KMS-11 (cell line): Measurements from ENCODE around the gene SPHK1.

Experiments used
- H2AFZ ChIP-seq: fragments of 200-600 bp; sonication (generic); 2 replicates; pipeline ENCODE4 v1.6.1; 2016; ENCODE audit warnings: antibody characterized with exemption, mixed run types, low read depth
- H3K27ac ChIP-seq: fragments of 200-600 bp; sonication (generic); 2 replicates; pipeline ENCODE4 v1.6.1; 2016; ENCODE audit warnings: mild to moderate bottlenecking, mixed run types
- H3K27me3 ChIP-seq: fragments of 200-600 bp; sonication (generic); 2 replicates; pipeline ENCODE4 v1.6.1; 2017; ENCODE audit warnings: mild to moderate bottlenecking, low read depth, mixed run types, moderate library complexity; ENCODE audit not compliant: insufficient read depth
- H3K36me3 ChIP-seq: fragments of 200-600 bp; sonication (generic); 2 replicates; pipeline ENCODE4 v1.6.1; 2017; ENCODE audit warnings: mild to moderate bottlenecking, mixed run types; ENCODE audit not compliant: insufficient read depth
- H3K4me1 ChIP-seq: fragments of 200-600 bp; sonication (generic); 2 replicates; pipeline ENCODE4 v1.6.1; 2016; ENCODE audit warnings: mild to moderate bottlenecking, low read depth, mixed run types; ENCODE audit not compliant: poor library complexity, severe bottlenecking
- H3K4me2 ChIP-seq: fragments of 200-600 bp; sonication (generic); 2 replicates; pipeline ENCODE4 v1.7.0; 2016; ENCODE audit warnings: mild to moderate bottlenecking, mixed run types
- H3K4me3 ChIP-seq: fragments of 200-600 bp; sonication (generic); IDR thresholded peaks from 2 replicates; pipeline ENCODE4 v1.6.1; 2017; ENCODE audit warnings: low read depth, low read length, mixed read lengths; ENCODE audit not compliant: insufficient read depth
- H3K79me2 ChIP-seq: fragments of 200-600 bp; sonication (generic); 2 replicates; pipeline ENCODE4 v1.6.1; 2016; ENCODE audit warnings: low read depth, mixed run types; ENCODE audit not compliant: insufficient read depth
- H3K9ac ChIP-seq: fragments of 200-600 bp; sonication (generic); 2 replicates; pipeline ENCODE4 v1.6.1; 2016; ENCODE audit warnings: mild to moderate bottlenecking, mixed run types
- H4K20me1 ChIP-seq: fragments of 200-600 bp; sonication (generic); 2 replicates; pipeline ENCODE4 v1.6.1; 2016; ENCODE audit warnings: mild to moderate bottlenecking, mixed run types; ENCODE audit not compliant: insufficient read depth
- TF ChIP-seq, protein P1 (sequence below): fragments of 200-600 bp; sonication (generic); conservative IDR thresholded peaks from 2 replicates; pipeline ENCODE4 v1.6.1; 2017; ENCODE audit warnings: low read depth, mild to moderate bottlenecking, antibody characterized with exemption, low read length, moderate library complexity, mixed read lengths

The SPHK1 gene

GRCh38 chr17:76422406-76422805, 38.0 kb downstream of the SPHK1 start:
- Histone ChIP-seq H3K27ac (no peak overlapping the region), H3K79me2 (peaks cover 25% of the 10 kb centered on the region; the same call in 1 of the 2 replicates), H4K20me1 (no peaks in the 10 kb centered on the region), H3K4me1 (peaks cover 27% of the 10 kb centered on the region), H3K27me3 (no peaks in the 10 kb centered on the region), H3K4me2 (no peak overlapping the region), H3K36me3 (no peaks in the 10 kb centered on the region), H2AFZ (no peak overlapping the region), H3K9ac (no peak overlapping the region), H3K4me3 (no peak overlapping the region)
- TF ChIP-seq, protein P1, sequence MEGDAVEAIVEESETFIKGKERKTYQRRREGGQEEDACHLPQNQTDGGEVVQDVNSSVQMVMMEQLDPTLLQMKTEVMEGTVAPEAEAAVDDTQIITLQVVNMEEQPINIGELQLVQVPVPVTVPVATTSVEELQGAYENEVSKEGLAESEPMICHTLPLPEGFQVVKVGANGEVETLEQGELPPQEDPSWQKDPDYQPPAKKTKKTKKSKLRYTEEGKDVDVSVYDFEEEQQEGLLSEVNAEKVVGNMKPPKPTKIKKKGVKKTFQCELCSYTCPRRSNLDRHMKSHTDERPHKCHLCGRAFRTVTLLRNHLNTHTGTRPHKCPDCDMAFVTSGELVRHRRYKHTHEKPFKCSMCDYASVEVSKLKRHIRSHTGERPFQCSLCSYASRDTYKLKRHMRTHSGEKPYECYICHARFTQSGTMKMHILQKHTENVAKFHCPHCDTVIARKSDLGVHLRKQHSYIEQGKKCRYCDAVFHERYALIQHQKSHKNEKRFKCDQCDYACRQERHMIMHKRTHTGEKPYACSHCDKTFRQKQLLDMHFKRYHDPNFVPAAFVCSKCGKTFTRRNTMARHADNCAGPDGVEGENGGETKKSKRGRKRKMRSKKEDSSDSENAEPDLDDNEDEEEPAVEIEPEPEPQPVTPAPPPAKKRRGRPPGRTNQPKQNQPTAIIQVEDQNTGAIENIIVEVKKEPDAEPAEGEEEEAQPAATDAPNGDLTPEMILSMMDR, result no peak

DNA sequence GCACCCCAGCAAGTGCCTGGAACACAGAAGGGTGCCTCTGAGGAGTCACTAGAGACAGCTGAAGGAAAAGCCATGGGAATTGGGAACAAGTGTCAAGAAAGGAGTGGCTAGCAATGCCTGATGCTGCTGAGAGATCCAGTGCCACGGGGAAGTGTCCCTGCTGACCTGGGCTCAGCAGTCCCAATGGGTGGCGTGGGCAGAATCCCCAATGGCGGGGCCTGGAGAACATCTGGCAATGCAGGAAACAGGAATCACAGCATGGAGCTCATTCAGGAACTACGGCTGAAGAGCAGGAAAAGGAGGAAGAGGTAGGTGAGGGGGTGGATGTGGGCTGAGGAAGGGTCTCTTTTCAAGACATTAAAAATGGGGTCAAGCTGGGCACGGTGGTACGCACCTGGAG, 38.5 kb downstream of the SPHK1 start:
- H3K4me2 ChIP-seq, result no peak overlapping the region
- peaks cover 25% of the 10 kb centered on the region; the same call in 1 of the 2 replicates for H3K79me2 ChIP-seq
- no peak overlapping the region for H2AFZ ChIP-seq
- no peaks in the 10 kb centered on the region for H3K36me3 ChIP-seq
- H3K4me3 ChIP-seq, result no peak overlapping the region
- TF ChIP-seq, protein P1, result no peak
- H3K9ac ChIP-seq, result no peak overlapping the region
- no peaks in the 10 kb centered on the region for H4K20me1 ChIP-seq
- no peaks in the 10 kb centered on the region for H3K27me3 ChIP-seq
- no peak overlapping the region for H3K27ac ChIP-seq
- H3K4me1 ChIP-seq, result peaks cover 27% of the 10 kb centered on the region

DNA sequence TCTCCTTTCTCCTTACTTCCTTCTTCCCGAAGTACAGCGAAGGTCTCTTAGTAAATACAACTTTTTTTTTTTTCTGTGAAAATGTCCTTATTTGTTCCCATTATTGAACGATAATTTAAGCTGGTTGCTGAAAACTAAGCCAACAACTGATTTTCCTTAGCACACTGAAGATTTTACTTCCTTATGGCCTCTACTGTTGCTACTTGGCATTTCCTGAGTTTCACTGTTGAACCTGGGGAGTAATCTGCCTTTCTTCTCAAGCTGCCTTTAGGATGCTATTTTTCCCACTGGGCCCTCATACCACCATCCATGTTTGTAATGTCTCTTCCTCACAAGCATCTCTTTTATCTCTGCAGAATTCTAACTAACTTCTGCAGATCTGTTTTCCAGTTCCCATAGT, 42.4 kb downstream of the SPHK1 start:
- H3K4me2 ChIP-seq, result no peak overlapping the region
- H3K79me2 ChIP-seq, result peaks cover 37% of the 10 kb centered on the region; the same call in 1 of the 2 replicates
- no peaks in the 10 kb centered on the region for H3K36me3 ChIP-seq
- TF ChIP-seq, protein P1, result no peak
- no peak overlapping the region for H3K27ac ChIP-seq
- no peak overlapping the region for H3K9ac ChIP-seq
- no peak overlapping the region for H2AFZ ChIP-seq
- H4K20me1 ChIP-seq, result no peaks in the 10 kb centered on the region; the same call in 1 of the 2 replicates
- no peaks in the 10 kb centered on the region for H3K4me1 ChIP-seq
- no peaks in the 10 kb centered on the region for H3K27me3 ChIP-seq
- no peak overlapping the region for H3K4me3 ChIP-seq

- H3K4me2 ChIP-seq, result no peak overlapping the region
- H3K27me3 ChIP-seq, result no peaks in the 10 kb centered on the region
- H3K4me1 ChIP-seq, result no peaks in the 10 kb centered on the region
- no peaks in the 10 kb centered on the region for H3K36me3 ChIP-seq
- H3K79me2 ChIP-seq, result peaks cover 44% of the 10 kb centered on the region; the same call in 1 of the 2 replicates
- TF ChIP-seq, protein P1, result no peak
- no peak overlapping the region for H2AFZ ChIP-seq
- H3K4me3 ChIP-seq, result no peak overlapping the region
- H4K20me1 ChIP-seq, result no peaks in the 10 kb centered on the region; the same call in 1 of the 2 replicates
- no peak overlapping the region for H3K9ac ChIP-seq
- H3K27ac ChIP-seq, result no peak overlapping the region
These were observed 43.3 kb downstream of the SPHK1 start for GRCh38 chr17:76427501-76428231.
